ENCODE results near the gene RFLNA. TPM values are rescaled to one million over a fixed set of nuclear protein-coding genes. Genes with fewer than 3 reads are reported as not detected.

RFLNA gene
- total RNA-seq, 1 experiment from 2014 or later: 0.07 TPM

DNA sequence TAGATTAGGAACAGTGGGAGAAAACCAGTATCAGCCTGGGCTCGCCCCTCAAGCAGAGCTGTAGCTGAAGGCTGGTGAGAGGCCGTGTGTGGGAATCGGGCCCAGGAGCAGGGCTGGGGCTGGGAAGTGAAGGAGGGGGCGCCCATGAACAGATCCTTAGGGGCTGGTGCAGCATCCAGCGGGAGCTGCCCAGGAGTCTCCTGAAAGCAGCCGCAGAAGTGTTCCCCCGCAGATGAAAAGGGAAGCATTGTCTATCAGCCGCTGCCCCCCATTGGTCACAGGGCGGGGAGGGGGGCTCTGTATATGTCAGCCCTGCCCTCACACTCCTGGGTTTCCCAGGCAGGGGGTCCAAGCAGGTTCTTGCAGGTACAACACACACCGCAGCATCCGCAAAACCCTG, 15.6 kb upstream of the RFLNA start:
- no peak for DNase-seq (ENCODE audit: low read depth)
- in situ Hi-C loops (cut with HindIII; ENCODE audit: low pct_unique_long_range_greater_than_20kb, low sequenced_read_pairs): no loop called here

DNA sequence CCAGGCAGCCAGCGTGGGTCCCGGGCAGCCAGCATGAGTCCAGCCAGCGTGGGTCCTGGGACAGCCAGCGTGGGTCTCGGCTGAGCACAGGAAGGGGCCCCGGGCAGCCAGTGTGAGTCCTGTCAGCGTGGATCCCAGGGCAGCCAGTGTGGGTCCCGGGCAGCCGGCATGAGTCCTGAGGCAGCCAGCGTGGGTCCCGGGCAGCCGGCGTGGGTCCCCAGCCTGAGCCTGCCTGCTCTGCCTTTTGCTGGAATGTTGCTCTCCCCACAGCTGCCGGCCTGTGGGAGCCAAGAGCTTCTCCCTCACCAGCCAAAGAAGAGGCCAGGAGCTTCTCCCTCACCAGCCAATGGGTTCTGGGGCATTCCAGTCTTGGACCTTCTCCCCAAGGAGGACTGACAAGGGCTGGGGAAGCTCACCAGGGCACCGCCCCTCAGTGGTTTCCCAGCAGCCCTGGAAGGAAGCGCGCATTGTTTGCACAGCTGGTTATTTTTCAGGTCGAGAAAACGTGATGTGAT, 15.0 kb upstream of the RFLNA start:
- in situ Hi-C loops (cut with HindIII; ENCODE audit: low pct_unique_long_range_greater_than_20kb, low sequenced_read_pairs): no loop called here

DNA sequence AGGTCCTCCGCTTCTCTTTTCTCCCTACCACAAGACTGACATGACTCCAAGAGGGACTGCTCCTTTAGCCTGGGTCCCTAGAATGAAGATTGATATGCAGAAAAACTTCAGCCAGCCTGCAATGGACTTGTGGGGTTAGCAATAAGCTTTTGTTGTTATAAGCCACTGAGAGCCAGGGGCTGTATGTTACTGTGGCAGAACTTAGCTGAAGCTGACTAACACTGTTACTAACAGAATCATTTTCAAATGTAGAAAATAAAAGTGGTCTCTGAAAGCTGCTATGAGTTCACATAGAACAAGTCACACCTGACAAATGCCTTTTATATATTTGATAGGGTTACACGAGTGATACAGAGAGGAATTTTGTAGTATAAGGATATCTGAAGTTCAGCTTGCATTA, 13.6 kb upstream of the RFLNA start:
- in situ Hi-C loops (cut with HindIII; ENCODE audit: low pct_unique_long_range_greater_than_20kb, low sequenced_read_pairs): no loop called here
- no peak for DNase-seq (ENCODE audit: low read depth)

More for the DNA sequence above, 15.0 kb upstream of the RFLNA start:
- no peak for DNase-seq (ENCODE audit: low read depth)

DNA sequence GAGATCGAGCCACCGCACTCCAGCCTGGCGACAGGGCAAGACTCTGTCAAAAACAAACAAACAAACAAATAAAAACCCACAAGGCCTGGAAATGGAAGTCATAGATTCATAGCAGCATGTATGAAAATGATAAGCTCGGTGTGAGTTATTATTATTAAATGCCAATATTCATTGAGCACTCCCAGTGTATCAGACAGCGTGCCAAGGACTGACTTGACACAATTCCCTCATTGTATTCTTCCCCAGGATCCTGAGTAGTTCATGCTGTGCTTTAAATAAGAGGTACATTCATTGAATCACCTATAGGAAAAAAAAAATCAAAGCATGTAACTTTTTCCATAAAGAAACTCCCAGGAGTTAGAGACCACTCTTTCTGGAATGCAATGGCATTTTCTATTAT, 12.6 kb upstream of the RFLNA start:
- in situ Hi-C loops (cut with HindIII; ENCODE audit: low pct_unique_long_range_greater_than_20kb, low sequenced_read_pairs): no loop called here
- DNase-seq (ENCODE audit: low read depth): no peak

DNA sequence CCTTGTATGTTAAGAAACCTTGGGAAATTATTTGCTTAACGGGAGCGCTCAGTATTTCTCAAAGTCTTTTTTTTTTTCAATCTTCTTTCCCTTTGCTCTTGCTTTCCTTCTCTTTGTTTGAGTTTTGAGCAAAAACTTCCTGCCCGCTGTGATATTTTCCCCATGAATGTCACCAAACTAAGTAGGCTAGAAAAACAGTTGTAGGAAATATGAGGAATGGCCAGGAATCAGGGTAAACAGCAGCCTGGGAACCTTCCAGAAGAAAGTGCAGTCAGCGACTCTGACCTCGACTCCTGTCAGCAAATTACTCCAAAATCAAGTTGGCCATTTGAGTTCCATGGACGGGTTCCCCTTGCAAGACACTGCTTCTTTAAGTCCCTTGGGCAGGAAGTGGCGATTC, 11.6 kb upstream of the RFLNA start:
- DNase-seq (ENCODE audit: low read depth): no peak
- in situ Hi-C loops (cut with HindIII; ENCODE audit: low pct_unique_long_range_greater_than_20kb, low sequenced_read_pairs): no loop called here

DNA sequence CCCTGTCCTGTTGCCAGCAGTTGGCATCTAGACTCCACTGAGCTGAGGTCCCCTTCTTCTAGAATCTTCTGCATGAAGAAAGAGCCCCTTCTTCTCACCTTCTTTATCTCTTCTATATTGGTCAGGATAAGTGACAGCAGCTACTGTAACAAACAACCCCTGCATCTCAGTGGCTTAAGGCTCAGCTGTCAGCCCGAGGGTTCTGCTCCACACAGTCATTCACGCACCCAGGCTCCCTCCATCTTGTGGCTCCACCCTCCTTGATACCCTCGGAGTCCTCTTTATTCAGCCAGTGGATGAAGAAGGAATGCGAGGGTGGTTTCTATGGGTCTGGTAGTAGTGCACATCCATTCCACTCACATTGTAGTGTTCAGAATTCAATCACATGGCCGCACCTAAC, 10.5 kb upstream of the RFLNA start:
- DNase-seq (ENCODE audit: low read depth): no peak
- in situ Hi-C loops (cut with HindIII; ENCODE audit: low pct_unique_long_range_greater_than_20kb, low sequenced_read_pairs): no loop called here

DNA sequence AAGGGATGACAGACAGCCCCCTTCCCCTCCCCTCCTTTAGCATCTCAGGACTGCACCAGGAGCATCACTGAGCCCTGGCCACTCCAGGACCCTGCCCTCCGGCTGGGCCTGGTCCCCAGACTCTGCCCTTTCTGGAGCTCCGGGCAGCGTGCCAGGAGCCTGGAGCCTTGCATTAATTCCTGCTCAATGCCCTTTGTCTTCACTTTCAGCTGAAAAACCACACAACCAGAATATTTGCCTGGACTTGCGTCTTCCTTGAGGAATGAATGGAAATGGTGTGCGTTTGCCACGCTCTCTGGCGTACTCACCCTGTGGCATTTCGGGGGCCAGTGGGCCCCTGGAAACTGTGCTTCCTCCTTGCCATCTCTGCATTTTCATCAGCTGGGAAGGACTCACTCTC, 8.5 kb upstream of the RFLNA start:
- in situ Hi-C loops (cut with HindIII; ENCODE audit: low pct_unique_long_range_greater_than_20kb, low sequenced_read_pairs): no loop called here
- no peak for DNase-seq (ENCODE audit: low read depth)

DNA sequence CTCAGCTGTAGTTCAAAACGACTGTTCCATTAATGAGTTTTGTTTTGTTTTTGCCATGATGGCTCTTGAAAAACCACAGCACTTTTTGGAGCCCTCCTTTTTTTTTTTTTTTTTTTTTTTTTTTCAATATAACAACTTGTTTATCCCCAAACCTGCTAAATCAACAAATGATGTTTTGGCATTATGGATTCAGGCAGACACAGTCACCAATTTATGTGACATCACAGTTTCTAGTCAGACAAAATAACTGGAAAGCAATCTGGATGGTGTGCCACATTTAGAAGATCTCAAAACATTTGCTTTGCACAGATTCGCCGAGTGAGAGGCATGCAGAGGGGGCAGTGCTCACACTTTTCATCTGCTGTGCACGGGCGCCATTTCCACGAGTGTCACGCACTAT, 7.9 kb upstream of the RFLNA start:
- in situ Hi-C loops (cut with HindIII; ENCODE audit: low pct_unique_long_range_greater_than_20kb, low sequenced_read_pairs): no loop called here

DNA sequence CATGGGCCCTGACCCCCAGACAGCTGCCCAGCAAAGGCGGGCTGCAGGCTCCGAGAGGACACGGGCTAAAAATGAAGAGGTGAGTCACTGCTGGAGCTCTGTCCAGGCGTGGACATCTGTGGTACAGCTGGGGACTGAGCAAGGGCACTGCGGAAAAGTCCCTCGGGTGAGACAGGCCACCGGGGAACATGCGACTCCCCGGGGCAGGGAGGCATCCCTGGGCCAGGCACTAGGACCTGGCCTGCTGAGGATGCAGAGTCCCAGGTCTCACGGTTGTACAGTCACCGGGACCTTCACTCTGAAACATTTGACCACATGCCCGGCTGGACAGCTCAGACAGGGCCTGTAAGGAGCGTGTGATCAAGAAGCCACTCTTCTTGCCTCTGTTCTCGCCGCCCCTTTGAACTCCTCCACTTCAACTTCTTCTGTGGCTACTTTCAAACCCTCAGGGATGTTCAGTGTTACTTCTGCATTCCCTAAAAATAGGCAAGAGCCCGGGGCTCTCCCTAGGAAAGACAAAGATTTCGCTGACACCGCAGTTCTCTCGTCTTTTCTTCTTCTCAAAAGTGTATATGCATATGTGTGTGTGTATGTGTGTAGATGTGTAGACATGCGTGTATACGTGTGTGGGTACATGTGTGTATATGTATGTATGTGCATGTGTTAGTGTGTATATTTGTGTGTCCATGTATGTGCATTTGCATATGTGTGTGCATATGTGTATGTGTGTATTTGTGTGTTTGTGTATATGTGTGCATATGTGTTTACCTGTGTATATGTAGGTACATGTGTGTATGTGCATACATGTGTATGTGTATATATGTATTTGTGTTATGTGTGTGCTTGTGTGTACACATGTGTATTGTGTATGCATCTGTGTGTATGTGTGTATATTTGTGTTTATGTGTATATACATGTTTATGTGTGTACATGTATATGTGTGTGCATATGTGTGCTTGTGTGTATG, 5.0 kb upstream of the RFLNA start:
- no peak for DNase-seq (ENCODE audit: low read depth)
- in situ Hi-C loops (cut with HindIII; ENCODE audit: low pct_unique_long_range_greater_than_20kb, low sequenced_read_pairs): no loop called here

More for the DNA sequence above, 7.9 kb upstream of the RFLNA start:
- no peak for DNase-seq (ENCODE audit: low read depth)

DNA sequence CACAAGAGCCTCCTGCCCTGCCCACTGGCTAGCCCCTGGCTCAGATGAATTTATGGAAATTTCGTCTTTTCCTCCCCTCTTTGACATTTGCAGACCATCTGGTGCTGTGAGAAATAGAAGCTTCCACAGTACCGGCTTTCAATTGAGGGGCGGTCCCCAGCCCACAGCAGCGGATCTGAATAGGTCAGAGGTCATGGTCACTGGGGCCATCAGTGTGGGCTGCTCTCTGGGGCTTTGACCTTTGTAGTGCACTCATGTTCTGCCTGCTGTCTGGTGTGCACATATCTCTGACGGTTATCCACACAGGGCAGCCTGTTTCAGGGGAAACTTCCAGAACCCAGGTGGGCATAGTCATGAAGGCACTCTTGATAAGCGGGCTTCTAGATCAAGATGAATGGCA, 2.5 kb upstream of the RFLNA start:
- no peak for DNase-seq (ENCODE audit: low read depth)
- in situ Hi-C loops (cut with HindIII; ENCODE audit: low pct_unique_long_range_greater_than_20kb, low sequenced_read_pairs): no loop called here

DNA sequence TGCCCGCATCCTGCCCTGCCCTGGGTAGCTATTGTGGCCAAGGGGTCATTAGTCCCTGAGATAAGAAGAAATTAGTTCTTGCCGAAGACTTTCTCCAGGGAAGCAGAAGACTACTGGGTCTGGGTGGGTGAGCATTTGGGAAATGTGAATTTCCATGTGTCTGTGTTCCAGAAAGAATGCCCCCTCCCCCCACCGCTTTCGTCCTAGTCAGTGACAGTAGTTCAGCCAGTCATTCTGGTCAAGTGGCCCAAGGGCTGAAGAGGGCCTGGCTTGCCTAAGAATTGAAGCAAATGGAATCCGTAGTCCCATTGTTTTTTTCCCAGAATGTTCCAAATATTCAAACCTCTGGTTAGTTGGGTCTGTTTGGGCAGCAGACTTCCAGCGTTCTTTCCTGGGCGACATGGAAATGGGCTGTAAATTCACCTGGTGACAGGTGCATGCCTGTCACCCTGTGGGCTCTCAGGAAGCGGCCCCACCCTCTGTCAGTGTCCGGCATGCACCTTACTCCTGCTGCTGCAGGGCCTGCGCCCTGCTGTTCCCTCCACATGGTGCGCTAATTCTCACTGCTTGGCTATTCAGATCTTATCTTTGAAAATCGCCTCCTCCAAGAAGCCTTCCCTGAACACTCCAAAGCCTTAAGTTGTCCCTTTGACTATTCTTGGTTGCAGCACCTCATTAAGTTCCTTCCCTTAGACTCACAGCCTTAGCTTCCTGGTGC, 1.4 kb upstream of the RFLNA start:
- DNase-seq (ENCODE audit: low read depth): no peak
- in situ Hi-C loops (cut with HindIII; ENCODE audit: low pct_unique_long_range_greater_than_20kb, low sequenced_read_pairs): no loop called here

DNA sequence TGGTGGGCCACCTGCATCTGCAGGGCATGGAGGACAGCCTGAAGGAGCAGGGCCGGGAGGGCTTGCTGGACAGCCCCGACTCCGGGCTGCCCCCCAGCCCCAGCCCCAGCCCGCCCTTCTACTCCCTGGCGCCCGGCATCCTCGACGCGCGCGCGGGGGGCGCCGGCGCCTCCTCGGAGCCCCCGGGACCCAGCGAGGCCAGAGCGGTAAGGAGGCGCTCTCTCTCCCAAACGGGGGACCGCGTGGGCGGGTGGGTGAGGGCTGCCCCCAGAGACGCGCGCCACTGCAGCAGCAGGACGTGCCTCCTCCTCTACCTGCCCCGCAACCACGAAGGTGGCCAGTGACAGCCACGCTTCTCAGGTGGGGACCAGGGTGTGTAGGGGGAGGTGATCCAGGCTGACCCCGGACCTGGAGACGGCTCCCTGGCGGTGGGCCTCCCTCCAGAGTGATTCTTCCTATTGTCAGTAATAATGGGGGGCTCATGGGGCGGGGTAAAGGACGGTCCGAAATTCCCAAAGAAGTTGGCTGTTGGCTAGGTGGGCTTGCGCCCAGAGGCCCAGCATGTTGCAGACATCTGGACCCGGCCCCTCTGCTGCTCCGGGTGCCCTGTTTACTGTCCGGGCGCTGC, 652 bp downstream of the RFLNA start:
- DNase-seq (ENCODE audit: low read depth): no peak
- in situ Hi-C loops (cut with HindIII; ENCODE audit: low pct_unique_long_range_greater_than_20kb, low sequenced_read_pairs): no loop called here

DNA sequence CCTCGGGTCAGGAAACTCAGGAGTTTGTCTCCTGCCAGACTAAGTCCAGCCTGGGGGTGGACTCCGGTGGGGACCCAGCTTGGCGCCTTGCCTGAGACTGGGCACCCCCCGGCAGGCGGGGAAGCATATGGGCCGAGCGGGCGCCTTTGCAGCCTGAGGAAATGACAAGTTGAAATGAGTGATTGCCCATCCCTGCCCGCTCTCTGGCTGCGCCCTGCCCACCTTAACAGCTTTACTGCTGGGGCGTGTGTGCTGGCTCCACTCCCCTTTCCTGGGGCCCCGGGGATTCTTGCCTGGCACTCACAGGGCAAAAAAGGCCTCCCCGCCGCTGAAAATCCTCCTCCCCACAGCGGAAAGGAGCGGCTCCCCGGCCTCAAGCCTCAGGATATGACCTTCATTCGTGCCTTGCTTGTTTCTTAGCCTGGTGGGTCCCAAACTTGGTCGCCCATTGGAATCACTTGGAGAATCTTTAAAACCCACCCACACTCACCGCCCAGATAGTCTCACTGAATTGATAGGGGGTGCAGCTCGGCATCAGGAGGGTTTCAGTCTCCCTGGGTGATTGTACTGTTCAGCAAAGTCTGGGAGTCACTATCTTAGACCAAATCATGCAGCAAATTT, 1.5 kb downstream of the RFLNA start:
- in situ Hi-C loops (cut with HindIII; ENCODE audit: low pct_unique_long_range_greater_than_20kb, low sequenced_read_pairs): no loop called here
- DNase-seq (ENCODE audit: low read depth): no peak

DNA sequence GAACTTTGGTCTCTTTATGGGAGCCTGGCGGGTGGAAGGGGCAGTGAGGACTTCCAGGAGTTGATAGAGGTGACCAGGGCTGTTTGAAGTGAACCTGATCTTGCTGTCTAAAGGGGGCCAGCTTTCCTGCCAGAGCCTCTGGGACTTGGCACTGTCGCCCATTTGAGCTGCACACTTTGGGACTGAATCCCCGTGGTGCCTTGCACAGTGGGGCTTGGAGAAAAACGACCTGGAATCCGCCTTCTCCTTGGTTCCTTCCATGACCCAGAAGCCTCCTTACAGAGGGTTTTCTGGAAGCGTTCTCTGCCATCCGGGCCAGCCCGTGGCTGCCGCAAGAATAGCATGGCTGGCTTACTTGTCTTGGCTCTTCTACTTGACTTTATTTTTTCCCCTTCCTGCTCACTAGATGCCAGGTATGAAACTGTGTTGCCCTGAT, 2.0 kb downstream of the RFLNA start:
- DNase-seq (ENCODE audit: low read depth): no peak
- in situ Hi-C loops (cut with HindIII; ENCODE audit: low pct_unique_long_range_greater_than_20kb, low sequenced_read_pairs): no loop called here

DNA sequence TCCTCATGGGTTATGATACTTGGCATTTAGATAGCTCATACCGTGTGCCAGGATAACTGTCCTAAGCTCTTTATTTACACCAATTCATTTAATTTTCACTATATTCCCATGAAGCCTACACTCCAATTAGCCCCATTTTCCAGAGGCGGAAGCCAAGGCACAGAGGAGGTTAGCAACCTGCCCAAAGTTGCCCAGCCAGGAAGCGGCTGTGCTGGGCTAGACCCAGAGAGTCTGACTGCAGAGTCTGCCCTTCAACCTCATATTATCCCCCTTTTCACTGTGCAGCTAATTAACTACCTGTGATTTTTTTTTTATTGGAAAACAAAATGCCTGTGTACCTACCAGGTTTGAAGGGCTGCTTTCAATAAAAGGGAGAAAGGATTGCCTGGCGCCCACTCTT, 2.5 kb downstream of the RFLNA start:
- in situ Hi-C loops (cut with HindIII; ENCODE audit: low pct_unique_long_range_greater_than_20kb, low sequenced_read_pairs): no loop called here
- no peak for DNase-seq (ENCODE audit: low read depth)

DNA sequence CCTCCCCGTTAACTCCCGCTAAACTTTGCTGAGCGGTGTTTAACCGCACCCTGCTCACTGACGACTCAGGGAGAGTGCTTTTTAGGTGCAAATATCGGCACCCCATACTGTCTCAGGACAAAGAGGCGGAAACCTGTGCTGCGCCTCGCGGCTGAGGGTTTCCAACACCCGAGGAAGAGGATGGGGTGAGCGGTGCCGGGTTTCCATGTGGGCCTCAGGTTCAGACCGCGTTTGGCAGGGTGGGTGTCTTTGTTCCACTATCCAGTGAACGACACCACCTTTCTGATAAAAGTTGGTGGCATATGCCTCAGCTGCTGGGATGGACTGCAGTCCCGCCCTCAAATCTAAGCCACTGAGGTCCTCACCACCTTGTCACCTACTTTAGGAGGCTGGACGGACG, 3.0 kb downstream of the RFLNA start:
- no peak for DNase-seq (ENCODE audit: low read depth)
- in situ Hi-C loops (cut with HindIII; ENCODE audit: low pct_unique_long_range_greater_than_20kb, low sequenced_read_pairs): no loop called here

DNA sequence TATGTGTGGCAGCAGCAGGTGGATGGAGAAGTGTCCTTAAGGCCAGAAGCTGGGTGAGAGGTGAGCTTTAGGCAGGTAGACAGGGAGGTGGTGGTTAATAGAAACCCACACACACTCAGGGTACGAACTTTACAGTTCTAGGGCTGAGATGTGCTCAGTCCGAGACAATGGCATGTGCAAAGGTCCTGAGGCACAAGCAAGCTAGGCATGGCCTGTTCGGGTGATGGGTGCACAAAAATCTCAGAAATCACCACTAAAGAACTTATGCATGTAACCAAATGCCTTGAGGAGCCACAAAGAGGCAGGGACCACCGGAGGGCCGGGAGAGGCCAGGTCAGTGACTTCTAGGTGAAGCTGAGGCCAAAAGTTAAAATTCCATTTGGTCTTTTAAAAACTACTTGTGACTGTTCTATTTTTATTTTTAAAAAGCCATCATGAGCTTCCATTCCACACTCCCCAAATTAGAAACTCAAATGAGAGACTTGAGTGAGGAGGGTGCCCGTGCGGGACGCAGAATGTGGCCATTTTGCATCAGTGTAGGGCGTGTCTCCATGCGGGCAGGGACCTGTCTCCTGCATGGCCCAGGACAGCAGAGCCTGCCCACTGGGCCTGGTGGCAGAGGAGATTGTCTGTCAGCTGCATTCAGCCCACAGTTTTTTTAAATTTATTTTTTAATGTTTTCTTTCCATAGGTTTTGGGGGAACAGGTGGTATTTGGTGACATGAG, 4.0 kb downstream of the RFLNA start:
- in situ Hi-C loops (cut with HindIII; ENCODE audit: low pct_unique_long_range_greater_than_20kb, low sequenced_read_pairs): no loop called here

More for the DNA sequence above, 4.0 kb downstream of the RFLNA start:
- no peak for DNase-seq (ENCODE audit: low read depth)

Data from Caki2 (cell line).